GM12892 (cell line): ENCODE results near the gene NACC2.

Source experiments
- DNase-seq: peaks from one replicate; pipeline ENCODE4 v3.0.0; 2011; ENCODE audit not compliant: insufficient read length
- FAIRE-seq: peaks from 2 replicates; lab custom pipeline; 2011; peaks lifted over from hg19 to GRCh38; lab: Jason Lieb, UNC
- POLR2A ChIP-seq: IDR thresholded peaks from 2 replicates; pipeline ENCODE4 v1.6.1; 2011; ENCODE audit warnings: low read depth, low read length, control low read depth
- POLR2AphosphoS5 ChIP-seq: IDR thresholded peaks from 2 replicates; pipeline ENCODE4 v1.6.1; 2011; ENCODE audit warnings: low read depth, low read length, control low read depth
- TAF1 ChIP-seq: IDR thresholded peaks from 2 replicates; pipeline ENCODE4 v1.6.1; 2011; ENCODE audit warnings: low read depth, mild to moderate bottlenecking, control low read depth, low read length, borderline replicate concordance

NACC2 gene

GRCh38 chr9:136017289-136018190 lies 77.5 kb downstream of the NACC2 start:
- no peak for DNase-seq
- TF ChIP-seq TAF1 (no peak), POLR2A (no peak), POLR2AphosphoS5 (no peak)
- no peak for FAIRE-seq

DNA sequence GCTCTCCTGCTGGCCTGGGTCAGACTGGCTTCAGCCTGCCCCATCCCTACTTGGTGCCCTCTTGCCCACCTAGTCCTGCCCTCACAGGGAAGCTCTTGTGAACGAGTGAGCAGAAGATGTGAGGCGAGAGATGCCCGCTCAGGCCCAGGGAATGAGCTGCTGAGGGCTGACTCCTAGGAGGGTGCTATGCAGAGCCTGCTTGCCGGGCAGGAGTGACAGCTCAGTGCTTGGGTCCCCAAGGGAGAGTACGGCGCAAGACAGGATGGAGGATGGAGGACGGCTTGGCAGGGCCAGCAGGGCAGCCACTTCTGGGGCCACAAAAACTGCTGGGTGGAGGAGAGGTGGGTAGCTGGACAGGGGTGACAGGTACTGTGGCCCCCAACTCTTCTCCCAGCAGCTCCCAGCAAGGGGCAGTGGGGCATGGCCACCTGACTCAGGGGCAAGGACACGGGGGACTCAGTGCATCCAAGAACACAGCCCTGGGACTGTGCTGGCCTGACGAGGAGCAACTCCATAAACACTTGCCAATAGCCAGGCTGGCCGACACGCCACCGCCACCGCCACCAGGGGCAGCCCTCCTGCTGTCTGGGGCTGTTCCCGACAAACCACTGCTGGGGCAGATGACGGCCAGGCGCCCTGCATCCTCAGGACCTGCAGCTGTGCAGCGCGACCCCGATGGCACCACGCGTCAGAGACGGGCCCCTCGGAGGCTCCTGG lies 78.4 kb downstream of the NACC2 start:
- FAIRE-seq = no peak

DNA sequence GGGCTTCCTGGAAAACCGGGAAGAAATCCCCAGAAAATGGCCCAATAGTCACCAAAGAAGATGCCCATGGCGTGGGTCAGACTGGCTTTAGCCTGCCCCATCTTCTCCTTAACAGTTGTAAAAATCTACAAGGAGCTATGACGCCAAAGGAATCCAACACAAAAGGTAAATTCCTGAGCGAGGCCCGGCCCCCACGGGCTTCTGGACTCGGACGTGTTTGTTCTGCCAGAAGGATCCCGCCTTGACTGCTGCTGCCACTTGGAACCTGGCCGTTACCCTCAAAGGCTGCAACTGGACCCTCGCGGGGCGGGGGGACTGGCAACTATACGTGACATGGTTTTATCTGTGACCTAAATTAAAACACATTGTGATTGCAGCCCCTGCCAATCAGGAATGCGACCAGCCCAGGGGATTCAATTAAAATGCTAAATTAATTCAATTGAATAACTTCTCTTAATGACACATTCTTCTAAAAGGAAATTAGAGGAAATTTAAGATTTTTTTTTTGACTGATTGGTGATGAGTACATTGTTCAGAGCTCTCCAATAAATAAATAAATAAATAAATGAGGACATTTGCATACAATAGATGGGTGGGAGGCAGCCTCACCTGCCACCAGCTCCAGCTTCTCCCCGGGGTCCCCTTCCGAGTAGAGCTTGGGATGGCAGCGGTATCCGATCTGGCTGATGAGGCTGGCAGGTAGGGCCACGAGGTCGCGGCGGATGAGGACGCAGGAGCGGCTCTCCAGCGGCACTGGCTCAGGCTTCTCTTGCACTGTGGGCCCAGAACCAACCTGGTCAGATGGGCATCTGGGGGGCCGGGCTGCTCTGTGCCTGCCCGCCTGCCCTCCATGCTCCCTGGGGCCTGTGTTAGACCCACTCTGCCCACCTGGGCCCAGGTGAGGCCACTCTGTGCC lies 79.2 kb downstream of the NACC2 start:
- TF ChIP-seq TAF1 (no peak), POLR2A (no peak), POLR2AphosphoS5 (no peak)
- DNase-seq (no peak), FAIRE-seq (no peak)

More for the DNA sequence above, 78.4 kb downstream of the NACC2 start:
- no peak for TF ChIP-seq POLR2AphosphoS5
- TF ChIP-seq TAF1 = no peak
- TF ChIP-seq POLR2A = no peak
- peak; percentile 1 for DNase-seq

GRCh38 chr9:136014924-136015633 lies 80.0 kb downstream of the NACC2 start:
- no peak for TF ChIP-seq TAF1
- no peak for TF ChIP-seq POLR2AphosphoS5
- no peak for TF ChIP-seq POLR2A
- FAIRE-seq = no peak
- peak; percentile 9 for DNase-seq

GRCh38 chr9:136014147-136014923 lies 80.8 kb downstream of the NACC2 start:
- FAIRE-seq (no peak), DNase-seq (peak; percentile 10)
- TF ChIP-seq POLR2A = no peak
- TF ChIP-seq POLR2AphosphoS5 = no peak
- TF ChIP-seq TAF1 = no peak

DNA sequence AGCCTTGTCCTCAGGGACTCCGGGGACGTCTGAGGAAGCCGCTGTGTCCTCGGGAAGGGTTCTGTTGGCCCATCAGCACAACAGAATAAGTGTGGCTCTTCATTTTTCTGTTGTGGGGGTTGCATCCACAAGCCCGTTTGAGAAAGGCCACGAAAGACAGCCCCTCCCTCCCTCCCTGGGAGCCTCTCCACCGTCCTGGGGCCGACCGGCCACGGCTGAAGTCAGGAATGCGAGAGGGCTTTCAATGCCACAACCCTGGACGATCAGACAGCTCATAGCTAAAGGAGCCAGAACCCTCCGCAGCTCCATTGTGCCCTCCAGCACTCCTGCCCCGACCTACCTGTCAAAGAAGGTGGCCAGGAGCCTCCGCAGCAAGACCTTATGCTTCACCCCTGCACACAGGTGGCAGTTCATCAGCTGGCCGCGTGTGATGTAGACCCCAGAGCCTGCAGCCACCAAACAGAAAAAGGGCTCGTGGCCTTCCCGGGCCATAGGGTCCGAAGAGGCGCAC lies 81.5 kb downstream of the NACC2 start:
- FAIRE-seq = no peak
- TF ChIP-seq POLR2AphosphoS5 (no peak), TAF1 (no peak), POLR2A (no peak)
- DNase-seq = no peak

DNA sequence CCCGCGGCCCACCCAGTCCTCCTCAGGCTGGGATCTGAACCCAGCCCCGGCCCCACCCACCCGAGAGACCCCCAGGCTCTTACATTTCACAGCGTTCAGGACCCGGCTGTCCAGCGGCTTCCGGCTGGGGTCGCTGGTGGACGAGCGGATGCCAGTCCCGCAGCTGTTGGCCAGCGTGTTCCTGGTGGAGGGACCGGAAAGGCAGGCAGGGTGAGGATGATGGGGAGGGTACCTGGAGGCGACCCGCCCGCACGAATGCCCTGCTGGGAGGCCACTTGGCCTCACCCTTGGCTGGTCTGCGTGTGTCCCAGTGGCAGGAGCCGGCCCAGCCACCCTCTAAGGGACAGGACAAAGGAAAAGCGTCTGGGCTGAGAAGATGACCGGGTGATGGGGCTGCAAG lies 82.0 kb downstream of the NACC2 start:
- DNase-seq (no peak), FAIRE-seq (no peak)
- no peak for TF ChIP-seq TAF1

DNA sequence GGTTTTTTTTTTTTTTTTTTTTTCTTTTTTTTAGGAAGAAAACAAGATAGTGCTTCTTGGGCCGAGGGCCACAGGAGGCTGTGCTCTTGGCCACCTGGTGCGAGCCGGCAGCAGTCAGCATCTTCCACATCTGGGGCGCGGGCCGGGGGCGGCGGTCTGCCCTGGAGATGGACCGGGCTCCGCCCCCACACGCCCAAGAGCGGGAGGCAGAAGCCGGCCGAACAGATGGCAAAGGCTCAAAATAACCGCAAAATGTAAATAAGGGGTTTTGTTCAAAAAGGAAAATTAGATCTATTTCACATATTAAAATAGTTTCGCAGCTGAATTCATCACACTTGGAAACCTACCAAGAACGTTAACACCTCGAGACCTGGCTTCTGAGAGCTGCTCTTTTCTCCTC lies 82.4 kb downstream of the NACC2 start:
- FAIRE-seq (no peak), DNase-seq (no peak)
- TF ChIP-seq POLR2A (no peak), POLR2AphosphoS5 (no peak), TAF1 (no peak)

DNA sequence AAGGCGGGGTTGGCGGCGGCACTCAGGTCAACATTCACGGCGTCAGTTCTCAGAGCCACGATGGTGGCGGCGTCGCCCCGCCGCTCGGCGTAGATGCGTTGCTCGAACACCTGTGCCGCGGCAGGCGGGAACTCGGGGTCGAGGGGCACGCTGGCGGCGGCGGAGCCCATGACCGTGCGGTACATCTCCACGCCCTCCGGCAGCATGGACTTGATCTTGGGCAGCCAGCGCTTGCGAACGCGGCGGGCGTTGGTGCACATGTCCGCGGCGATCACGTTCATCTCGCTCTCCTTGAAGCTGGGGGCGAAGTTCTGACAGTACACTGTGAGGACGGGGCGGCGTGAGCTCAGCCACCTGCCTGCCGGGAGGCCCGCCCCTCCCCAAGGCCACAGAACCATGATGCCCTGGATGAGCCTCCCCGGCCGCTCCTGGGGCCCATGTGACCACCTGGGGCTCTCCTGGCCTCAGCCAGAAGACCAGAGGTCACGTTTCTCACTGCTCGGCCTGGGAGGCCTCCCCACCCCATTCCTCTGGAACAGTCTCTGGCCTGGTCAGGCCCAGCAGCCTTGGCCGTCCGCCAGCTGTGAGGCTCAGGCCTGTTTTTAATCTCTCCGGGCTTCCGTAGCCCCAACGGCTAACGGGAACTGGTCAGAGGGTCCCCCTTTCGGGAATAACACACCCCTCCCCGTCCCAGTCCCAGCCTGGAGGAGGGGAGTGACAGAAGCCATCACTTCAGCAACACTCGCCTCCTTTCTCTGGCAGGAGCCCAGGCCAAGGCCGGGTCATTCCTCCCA lies 83.2 kb downstream of the NACC2 start:
- DNase-seq (no peak), FAIRE-seq (no peak)
- TF ChIP-seq TAF1 = no peak
- TF ChIP-seq POLR2AphosphoS5 = no peak
- no peak for TF ChIP-seq POLR2A

DNA sequence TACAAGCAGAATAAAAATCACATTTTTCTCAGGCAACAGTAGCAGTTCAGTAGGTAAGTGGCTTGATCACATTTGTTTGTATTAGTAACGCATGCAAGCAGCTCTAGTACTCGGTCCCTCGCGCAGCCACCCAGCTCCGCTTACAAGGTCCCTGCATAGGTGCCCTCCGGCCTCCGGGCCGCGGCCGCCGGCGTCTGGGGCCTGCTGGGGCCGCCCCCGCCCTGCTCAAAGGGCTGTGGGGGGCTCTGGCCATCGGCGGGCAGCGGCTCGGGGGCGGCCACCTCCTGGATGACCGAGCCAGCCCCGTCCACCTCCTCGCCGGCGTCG lies 83.8 kb downstream of the NACC2 start:
- FAIRE-seq = no peak
- no peak for DNase-seq
- TF ChIP-seq POLR2AphosphoS5 (no peak), POLR2A (no peak), TAF1 (no peak)
